Effector CD4-positive, alpha-beta T cell (primary cell): Measurements from ENCODE around the gene ACTN2.
"Not testable (repeated sequence)": the region's sequence is repeated elsewhere in the genome, so short reads cannot be mapped to it uniquely, and the experiment has no call there.

Experiments used
- DNase-seq: peaks from one replicate; pipeline ENCODE4 v3.0.0-alpha.2; 2020
- total RNA-seq: gene quantifications from one replicate; lab custom pipeline; 2026; lab: John Stamatoyannopoulos, UW

The ACTN2 gene
- 1.5 reads per million for total RNA-seq

GRCh38 chr1:236685917-236686814 is at the start of gene ACTN2:
Gene ACTN2 (plus strand): TSS chr1:236686499. CDS start chr1:236686674, 175 bp downstream.
- DNase-seq: peak; percentile 4

GRCh38 chr1:236638945-236639344 is 47.4 kb upstream of the ACTN2 start:
- no peak for DNase-seq

- DNase-seq: no peak
These were observed 46.6 kb upstream of the ACTN2 start for GRCh38 chr1:236639686-236640085.

- DNase-seq: no peak
These were observed 43.5 kb upstream of the ACTN2 start for GRCh38 chr1:236642763-236643162.

- DNase-seq: no peak
These were observed 41.2 kb upstream of the ACTN2 start for GRCh38 chr1:236645016-236645680.

GRCh38 chr1:236654511-236654910 is 31.8 kb upstream of the ACTN2 start:
- DNase-seq: no peak

GRCh38 chr1:236654957-236655356 is 31.3 kb upstream of the ACTN2 start:
- no peak for DNase-seq

- no peak for DNase-seq
These were observed 28.9 kb upstream of the ACTN2 start for GRCh38 chr1:236657398-236657797.

GRCh38 chr1:236659792-236660587 is 26.3 kb upstream of the ACTN2 start:
- no peak for DNase-seq

- no peak for DNase-seq
These were observed 22.4 kb upstream of the ACTN2 start for GRCh38 chr1:236663934-236664333.

- not testable (repeated sequence) for DNase-seq
These were observed 17.4 kb upstream of the ACTN2 start for GRCh38 chr1:236668909-236669308.

GRCh38 chr1:236670060-236670459 is 16.2 kb upstream of the ACTN2 start:
- no peak for DNase-seq

- no peak for DNase-seq
These were observed 12.9 kb upstream of the ACTN2 start for GRCh38 chr1:236673289-236673919.

- DNase-seq: no peak
These were observed 8.6 kb upstream of the ACTN2 start for GRCh38 chr1:236677641-236678235.

GRCh38 chr1:236681219-236681618 is 5.1 kb upstream of the ACTN2 start:
- DNase-seq: no peak

GRCh38 chr1:236685205-236685916 is 938 bp upstream of the ACTN2 start:
- no peak for DNase-seq

GRCh38 chr1:236686815-236687160 is 489 bp downstream of the ACTN2 start:
- DNase-seq: no peak

GRCh38 chr1:236687273-236687672 is 974 bp downstream of the ACTN2 start:
- no peak for DNase-seq

- DNase-seq: no peak
These were observed 2.4 kb downstream of the ACTN2 start for GRCh38 chr1:236688705-236689104.

GRCh38 chr1:236689713-236690569 is 3.6 kb downstream of the ACTN2 start:
- DNase-seq: no peak

- no peak for DNase-seq
These were observed 5.0 kb downstream of the ACTN2 start for GRCh38 chr1:236691348-236691747.
